GM12801 (cell line): ENCODE data around the gene TMTC2.

Experiments
- CTCF ChIP-seq: IDR thresholded peaks from one replicate; pipeline ENCODE4 v1.5.1; 2011; ENCODE audit warnings: control low read depth; ENCODE audit not compliant: insufficient read length; ENCODE audit errors: extremely low read depth

Gene TMTC2

GRCh38 chr12:82867762-82868500 lies 181.2 kb downstream of the TMTC2 start:
- TF ChIP-seq CTCF, result no peak

GRCh38 chr12:82870771-82871377 lies 184.2 kb downstream of the TMTC2 start:
- TF ChIP-seq CTCF, result no peak

- TF ChIP-seq CTCF, result no peak
These were observed 185.4 kb downstream of the TMTC2 start for GRCh38 chr12:82872088-82872487.

- TF ChIP-seq CTCF, result no peak
These were observed 186.6 kb downstream of the TMTC2 start for GRCh38 chr12:82873309-82873708.

GRCh38 chr12:82873951-82874350 lies 187.2 kb downstream of the TMTC2 start:
- TF ChIP-seq CTCF, result no peak

GRCh38 chr12:82874945-82875344 lies 188.2 kb downstream of the TMTC2 start:
- TF ChIP-seq CTCF, result no peak

- no peak for TF ChIP-seq CTCF
These were observed 189.4 kb downstream of the TMTC2 start for GRCh38 chr12:82876075-82876474.
